ENCODE results near the gene WWC2.
"Not testable (repeated sequence)": the region's sequence is repeated elsewhere in the genome, so short reads cannot be mapped to it uniquely, and the experiment has no call there.

The WWC2 gene

DNA sequence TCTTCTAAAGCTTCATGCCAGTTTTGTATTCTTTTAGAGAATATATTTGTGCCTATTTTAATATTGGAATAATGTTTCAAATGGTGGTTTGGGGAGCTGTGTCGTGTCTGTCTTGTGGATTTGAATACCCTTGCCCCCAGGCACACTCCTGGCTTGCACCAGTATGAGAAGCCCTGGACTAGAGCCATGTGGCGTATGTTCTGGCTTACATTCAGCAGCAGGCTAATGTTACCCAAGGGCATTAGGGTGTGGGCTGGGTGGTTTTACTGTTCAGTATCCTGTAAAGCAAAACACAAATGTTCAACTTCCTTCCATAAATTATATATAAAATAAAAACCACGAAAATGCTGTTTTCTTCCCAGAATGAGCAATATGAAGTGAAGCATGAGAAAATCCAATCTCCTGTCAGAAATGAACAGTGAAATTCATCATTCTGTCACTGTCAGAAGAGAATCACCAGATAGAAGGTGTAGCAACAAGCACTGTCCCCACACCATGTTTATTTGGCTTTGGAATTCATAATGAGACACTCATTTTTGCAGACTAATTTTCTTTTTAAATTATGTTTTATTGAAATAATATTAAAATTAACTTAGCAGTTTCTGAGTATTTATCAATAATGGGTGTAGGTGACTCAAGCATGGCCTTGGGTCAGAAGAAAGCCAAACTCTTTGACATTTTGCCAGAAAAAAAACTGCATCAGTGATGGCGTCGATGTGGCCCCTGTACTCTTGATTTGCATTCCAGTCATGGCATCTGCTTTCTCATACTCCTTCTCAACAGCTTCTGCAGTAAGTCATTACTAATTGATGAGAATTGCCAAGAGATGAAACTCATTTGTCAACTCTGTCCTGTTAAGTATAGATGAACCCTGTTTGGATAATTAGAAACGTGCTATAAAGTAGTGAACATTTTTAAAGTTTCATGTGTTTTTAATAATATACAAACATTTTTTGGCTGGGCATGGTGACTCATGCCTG is 43.8 kb downstream of the WWC2 start:
- peak; percentile 53 for DNase-seq

DNA sequence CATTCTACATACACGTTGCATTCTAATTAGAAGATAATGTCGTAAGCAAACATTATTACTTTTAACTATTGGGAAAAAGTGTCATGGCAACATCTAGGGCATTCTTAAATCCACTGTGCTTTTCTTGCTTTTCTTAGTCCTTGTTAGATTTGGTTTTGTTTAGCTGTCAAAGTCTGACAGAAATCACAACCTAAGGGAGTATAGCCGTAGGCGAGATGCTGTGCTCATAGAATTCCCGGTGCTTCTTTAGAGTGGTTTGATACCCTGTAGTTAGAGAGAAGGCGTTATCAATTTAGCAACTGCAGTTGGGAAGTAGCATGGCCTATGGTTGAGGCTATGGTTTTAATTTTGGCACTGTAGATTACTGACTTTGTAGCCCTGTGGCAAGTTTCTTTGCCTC is 45.7 kb downstream of the WWC2 start:
- no peak for DNase-seq

- no peak for DNase-seq
Observed at GRCh38 chr4:183145773-183146172, 46.7 kb downstream of the WWC2 start.

DNA sequence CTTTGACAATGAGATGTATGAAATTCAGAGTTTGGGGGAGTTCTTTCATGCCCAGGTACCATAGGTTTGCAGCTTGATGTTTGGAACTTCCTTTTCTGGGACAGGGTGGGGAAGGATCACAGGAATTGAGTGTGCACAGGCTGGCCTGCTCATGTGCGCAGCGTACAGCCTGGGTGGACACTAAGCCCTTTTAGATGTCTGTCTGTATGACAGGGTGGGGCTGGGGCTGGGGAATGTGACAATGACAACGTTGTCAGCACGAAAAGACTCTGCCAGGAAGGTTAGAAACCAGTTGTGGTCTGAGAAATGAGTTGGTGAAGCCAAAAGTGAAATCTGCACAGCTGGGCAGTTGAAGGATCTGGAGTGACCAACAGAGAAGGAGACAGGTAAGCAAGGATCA is 47.4 kb downstream of the WWC2 start:
- no peak for DNase-seq

DNA sequence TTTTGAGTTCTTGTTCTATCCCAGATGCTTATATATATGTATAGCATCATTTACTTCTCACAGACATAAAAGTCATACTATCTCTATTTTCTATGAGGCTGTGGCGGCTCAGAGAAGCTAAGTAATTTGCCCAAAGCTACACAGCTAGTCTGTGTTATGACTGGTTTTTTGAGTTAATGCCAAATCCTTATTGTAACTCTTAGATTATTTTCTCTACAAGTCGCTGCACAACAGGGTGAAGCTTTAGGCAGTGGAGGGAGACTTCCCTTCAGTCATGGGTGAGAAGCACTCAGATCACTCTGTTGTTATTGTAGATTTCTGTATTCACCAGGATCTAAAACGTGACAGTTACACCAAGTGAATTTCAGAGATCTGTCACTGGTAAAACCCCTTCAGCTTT is 48.1 kb downstream of the WWC2 start:
- no peak for DNase-seq

- no peak for DNase-seq
Observed at GRCh38 chr4:183147983-183148382, 48.9 kb downstream of the WWC2 start.

GRCh38 chr4:183149616-183150539 is 50.8 kb downstream of the WWC2 start:
- DNase-seq = no peak

- DNase-seq = not testable (repeated sequence)
Observed at GRCh38 chr4:183150664-183151063, 51.6 kb downstream of the WWC2 start.

GRCh38 chr4:183152232-183152631 is 53.2 kb downstream of the WWC2 start:
- not testable (repeated sequence) for DNase-seq

GRCh38 chr4:183153190-183153916 is 54.3 kb downstream of the WWC2 start:
- no peak for DNase-seq

DNA sequence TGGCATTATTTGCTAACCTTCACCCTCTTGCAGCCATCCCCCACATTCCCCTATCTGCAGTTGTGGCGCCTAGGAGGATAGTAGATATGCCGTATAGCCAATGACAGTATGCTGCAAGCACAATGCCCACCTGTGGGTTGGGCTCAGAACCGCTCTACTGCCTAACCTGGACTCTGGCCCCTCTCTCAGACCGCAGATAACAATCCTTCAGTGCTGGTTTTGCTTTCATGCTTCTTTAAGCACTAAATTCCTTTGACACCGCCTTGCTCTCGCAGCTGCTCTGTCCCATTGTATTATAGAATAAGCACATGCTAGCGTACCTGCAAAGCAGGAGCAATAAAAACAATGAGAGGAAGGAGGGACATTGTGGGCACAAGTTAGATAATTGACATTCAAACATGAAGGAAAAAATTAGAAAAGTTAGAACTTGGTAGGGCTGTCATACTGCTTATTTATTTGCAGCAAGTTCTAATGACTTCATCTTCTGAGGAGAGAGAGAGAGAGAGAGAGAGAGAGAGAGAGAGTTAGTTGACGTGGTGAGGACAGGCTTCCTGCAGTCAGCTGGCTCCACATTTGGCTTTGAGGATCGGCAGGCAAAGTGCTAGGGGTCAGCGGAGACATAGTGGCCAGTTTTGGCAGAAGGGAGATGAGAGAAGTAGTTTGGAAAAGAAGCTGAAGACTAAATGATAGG is 55.8 kb downstream of the WWC2 start:
- DNase-seq = no peak

DNA sequence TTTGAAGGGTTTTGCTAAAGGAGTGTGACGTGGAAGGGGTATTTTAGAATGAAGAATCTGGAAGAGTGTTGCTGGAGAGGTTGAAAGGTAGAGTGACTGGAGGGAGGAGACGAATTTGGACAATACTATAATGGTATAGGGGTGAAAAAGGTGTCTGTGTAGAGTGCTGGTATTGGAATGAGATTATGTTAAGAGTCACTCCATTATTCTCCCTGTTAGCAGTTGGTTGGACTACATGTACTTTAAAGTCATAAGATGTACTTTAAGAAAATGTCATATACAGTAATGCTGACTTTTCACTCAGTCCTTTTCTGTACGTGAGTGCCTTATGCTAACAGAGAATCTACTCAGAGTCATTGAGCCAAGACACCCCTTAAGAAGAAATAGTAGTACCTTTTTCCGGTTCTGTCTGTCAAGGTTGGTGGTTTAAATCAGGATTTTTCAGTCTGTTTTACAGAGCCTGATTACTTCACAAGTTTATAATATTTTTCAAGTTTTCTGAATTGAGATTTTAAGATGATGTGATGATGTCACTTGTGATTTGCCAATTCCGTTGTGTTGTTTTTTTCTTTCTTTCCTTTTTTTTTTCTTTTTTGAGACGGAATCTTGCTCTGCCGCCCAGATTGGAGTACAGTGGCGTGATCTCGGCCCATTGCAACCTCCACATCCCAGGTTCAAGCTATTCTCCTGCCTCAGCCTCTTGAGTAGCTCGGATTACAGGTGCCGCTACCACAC is 56.6 kb downstream of the WWC2 start:
- no peak for DNase-seq

DNA sequence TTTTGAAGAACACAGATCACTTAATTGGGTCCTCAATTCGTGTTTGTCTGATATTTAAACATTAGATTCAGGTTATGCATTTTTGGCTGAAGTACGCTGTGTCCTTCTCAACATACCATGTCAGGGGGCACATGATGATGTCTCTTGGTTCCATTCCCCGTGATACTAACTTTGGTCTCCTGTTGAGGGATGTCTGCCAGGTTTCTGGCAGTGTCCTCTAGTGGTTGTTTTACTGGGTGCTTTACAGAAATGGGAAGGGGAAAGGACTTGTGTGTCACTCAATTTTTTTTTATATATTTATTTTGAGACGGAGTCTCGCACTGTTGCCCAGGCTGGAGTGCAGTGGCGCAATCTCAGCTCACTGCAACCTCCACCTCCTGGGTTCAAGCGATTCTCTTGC is 58.2 kb downstream of the WWC2 start:
- peak; percentile 27 for DNase-seq

GRCh38 chr4:183158062-183158461 is 59.0 kb downstream of the WWC2 start:
- peak; percentile 22 for DNase-seq

GRCh38 chr4:183161630-183162029 is 62.6 kb downstream of the WWC2 start:
- no peak for DNase-seq

- DNase-seq = no peak
Observed at GRCh38 chr4:183163135-183163534, 64.1 kb downstream of the WWC2 start.

DNA sequence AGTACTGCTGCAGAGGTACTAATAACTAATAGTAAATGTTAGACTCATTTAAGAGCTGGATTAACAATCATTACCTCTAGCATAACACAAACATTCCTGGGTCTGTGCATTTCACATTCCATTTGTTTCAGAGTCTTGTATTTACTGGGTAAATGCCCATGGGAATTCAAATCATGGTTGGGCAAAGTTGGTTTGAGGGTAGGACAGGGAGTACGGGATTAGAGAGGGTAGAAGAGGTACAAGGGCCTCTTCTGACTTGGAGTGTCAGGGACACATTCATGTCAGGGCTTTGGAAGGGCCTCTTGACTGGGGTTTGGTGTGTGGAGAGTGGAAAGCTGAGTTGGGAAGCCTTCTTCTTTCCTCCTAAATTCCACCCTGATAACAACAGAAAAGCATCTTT is 65.9 kb downstream of the WWC2 start:
- DNase-seq = no peak

GRCh38 chr4:183165376-183165775 is 66.3 kb downstream of the WWC2 start:
- no peak for DNase-seq

- no peak for DNase-seq
Observed at GRCh38 chr4:183170894-183171293, 71.8 kb downstream of the WWC2 start.

DNA sequence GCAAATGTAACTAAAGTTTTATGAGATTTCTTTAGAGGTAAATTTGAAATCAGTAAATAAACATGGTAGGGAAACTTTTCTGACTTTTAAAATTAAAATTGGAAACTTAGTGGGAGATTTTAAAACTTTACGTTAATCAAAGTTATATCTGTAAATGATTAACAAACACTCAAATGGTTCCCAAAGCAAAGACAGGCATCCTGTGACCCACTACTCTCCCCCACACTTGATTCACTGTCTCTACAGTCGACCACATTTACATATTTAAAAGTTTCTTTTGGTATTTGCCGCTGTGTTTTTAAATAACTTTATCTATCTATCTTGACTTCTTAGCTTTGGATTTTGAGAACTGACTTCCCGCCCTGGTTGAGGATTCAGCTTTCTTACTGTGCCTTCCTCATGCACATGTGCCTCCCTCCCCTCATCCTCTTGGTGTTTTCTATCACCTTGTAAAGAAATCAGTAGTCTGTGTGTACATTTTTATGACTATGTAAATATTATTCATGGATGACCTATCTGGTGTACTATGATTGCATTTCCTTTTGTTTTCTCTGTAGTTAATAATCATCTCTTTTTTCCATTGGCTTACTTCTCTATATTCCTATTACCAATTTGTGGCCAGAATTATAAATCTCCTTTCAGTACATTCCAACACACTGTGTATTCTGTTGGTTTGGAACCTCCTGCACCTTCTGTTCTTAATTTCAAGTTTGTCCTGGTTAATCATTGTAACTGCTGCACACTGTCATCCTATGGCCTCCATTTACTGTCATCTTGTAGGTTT is 72.6 kb downstream of the WWC2 start:
- DNase-seq = no peak

GRCh38 chr4:183172881-183173280 is 73.8 kb downstream of the WWC2 start:
- DNase-seq = no peak

Data from OCI-M1 (cell line).